ENCODE data around the gene TPI1.

Gene TPI1

GRCh38 chr12:6909421-6910145 lies 42.3 kb downstream of the TPI1 start:
- H3K4me3 ChIP-seq (ENCODE audit: low read depth, low read length): no peak overlapping the region
- DNase-seq (ENCODE audit: low read depth): no peak

DNA sequence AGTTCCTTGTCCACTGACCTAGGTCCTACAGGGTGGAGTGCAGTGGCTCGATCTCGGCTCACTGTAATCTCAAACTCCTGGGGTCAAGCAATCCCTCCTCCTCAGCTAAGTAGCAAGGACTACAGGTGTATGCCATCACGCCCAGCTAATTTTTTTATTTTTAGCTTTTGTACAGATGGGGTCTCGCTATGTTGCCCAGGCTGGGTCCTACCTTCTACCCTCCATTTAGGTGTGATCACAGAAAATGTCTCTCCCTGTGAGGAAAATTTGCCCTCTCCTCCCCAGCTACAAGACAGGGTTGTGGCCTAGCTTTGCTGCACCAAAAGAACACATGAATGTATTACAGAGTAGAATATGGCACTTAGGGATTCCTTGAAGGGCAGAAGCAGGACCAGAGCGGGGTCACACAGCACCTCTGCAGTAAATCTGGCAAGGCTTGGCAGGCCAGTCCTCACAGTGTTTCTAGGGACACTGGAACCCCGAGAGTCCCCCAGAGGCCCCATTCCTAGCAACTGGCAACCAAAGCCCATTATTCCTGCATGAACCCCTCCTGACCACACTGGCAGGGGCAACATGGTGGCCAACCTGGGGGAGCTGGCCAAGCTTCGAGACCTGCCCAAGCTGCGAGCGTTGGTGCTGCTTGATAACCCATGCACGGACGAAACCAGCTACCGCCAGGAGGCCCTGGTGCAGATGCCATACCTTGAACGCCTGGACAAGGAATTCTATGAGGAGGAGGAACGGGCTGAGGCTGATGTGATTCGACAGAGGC lies 45.0 kb downstream of the TPI1 start:
- DNase-seq (ENCODE audit: low read depth): no peak
- no peak overlapping the region for H3K4me3 ChIP-seq (ENCODE audit: low read depth, low read length)

GRCh38 chr12:6914246-6914946 lies 47.1 kb downstream of the TPI1 start, which contains the start of gene ENO2:
ENO2 (plus strand) TSS chr12:6914580; CDS start chr12:6915833, 1,253 bp downstream.
- no peak for DNase-seq (ENCODE audit: low read depth)
- peak within 1 kb of the TSS; percentile 83 for H3K4me3 ChIP-seq (ENCODE audit: low read depth, low read length)

GRCh38 chr12:6914947-6915788 lies 47.8 kb downstream of the TPI1 start:
- DNase-seq (ENCODE audit: low read depth): no peak

GRCh38 chr12:6915789-6916285 lies 48.5 kb downstream of the TPI1 start:
- DNase-seq (ENCODE audit: low read depth): no peak
- H3K4me3 ChIP-seq (ENCODE audit: low read depth, low read length): peak overlapping the region; percentile 83

More at GRCh38 chr12:6914947-6915788, 47.8 kb downstream of the TPI1 start:
- H3K4me3 ChIP-seq (ENCODE audit: low read depth, low read length): peak overlapping the region; percentile 83

DNA sequence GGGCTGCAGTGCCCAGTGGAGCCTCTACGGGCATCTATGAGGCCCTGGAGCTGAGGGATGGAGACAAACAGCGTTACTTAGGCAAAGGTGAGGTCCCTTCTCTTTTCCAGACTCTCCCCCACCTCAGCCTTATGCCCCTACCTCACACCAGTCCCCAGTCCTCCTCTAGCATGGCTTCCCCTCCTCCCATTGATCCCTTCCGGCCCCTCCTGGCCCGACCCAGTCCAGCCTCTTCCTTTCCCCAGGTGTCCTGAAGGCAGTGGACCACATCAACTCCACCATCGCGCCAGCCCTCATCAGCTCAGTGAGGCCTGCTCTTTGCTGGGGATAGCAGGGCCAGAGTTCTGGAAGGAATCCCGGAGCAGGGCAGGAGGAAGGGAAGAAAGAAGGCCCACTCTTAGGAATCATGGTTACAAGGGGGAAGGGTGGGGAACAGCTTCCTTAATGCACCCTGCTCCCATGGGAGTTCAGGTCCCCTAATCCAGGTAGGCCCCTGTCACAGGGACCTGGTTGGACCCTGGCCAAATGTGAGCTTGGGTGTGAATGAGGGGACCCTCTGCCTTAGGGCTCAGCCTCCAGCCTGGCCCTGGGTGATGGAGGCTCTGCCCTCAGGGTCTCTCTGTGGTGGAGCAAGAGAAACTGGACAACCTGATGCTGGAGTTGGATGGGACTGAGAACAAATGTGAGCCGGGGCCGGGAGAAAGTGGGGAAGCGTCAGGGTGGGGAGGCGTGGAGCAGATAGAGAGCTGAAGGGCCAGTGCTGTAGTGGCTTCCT lies 49.3 kb downstream of the TPI1 start:
- DNase-seq (ENCODE audit: low read depth): no peak
- peak overlapping the region; percentile 2 for H3K4me3 ChIP-seq (ENCODE audit: low read depth, low read length)

DNA sequence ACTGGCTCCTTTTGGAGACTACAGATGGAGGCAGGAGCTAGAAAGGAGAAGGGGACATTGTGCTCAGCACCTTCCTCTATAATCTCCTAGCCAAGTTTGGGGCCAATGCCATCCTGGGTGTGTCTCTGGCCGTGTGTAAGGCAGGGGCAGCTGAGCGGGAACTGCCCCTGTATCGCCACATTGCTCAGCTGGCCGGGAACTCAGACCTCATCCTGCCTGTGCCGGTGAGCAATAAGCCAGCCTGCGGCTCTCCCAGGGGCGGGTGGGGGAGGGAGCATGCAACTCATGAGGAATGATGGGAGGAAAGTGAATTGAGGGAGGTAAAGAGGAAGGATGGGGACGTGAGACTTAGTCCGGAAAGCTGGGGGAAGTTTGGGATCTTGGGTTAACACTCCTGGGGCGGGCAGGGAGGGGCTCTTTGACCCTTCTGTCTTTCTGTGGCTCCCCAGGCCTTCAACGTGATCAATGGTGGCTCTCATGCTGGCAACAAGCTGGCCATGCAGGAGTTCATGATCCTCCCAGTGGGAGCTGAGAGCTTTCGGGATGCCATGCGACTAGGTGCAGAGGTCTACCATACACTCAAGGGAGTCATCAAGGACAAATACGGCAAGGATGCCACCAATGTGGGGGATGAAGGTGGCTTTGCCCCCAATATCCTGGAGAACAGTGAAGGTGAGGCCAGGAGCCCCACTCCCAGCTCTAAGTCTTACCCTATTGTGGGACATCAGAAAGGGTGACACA lies 50.3 kb downstream of the TPI1 start:
- H3K4me3 ChIP-seq (ENCODE audit: low read depth, low read length): no peak overlapping the region
- no peak for DNase-seq (ENCODE audit: low read depth)

DNA sequence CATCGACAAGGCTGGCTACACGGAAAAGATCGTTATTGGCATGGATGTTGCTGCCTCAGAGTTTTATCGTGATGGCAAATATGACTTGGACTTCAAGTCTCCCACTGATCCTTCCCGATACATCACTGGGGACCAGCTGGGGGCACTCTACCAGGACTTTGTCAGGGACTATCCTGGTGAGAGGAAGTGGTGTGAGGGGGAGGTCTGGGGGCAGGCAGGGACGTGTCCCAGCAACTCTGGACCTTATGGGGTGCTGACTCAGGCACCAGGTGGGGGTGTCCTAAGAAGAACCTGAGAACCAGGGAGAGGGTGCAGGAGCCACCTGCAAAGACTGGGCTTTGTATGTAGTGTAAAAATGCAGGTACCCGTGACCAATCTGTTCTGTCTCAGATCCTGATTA lies 52.3 kb downstream of the TPI1 start:
- no peak for DNase-seq (ENCODE audit: low read depth)
- H3K4me3 ChIP-seq (ENCODE audit: low read depth, low read length): no peak overlapping the region

Measured in skeletal muscle cell (primary cell).